A549 (cell line): ENCODE data around the gene MAP3K5. TPM values are rescaled to one million over a fixed set of nuclear protein-coding genes. Genes with fewer than 3 reads are reported as not detected.

Source experiments
- ATAC-seq, 2 experiments: fragments of 200-7000 bp in 1 of 2; fragments of >200 bp in 1 of 2; cut with Nextera tagmentation in 1 of 2; cut with Tn5 transposase in 1 of 2; 3 replicates each; pipeline versions ENCODE4 v1.8.0 to v1.9.1; 2018 to 2020; ENCODE audit warnings: mild to moderate bottlenecking in 1 of 2, moderate library complexity in 1 of 2
- CTCF ChIA-PET: fragments of 300-600 bp; sonication (Branson Sonifier 250); formaldehyde crosslinking; extraction: SDS; loops from one replicate; lab custom pipeline; 2021; ENCODE audit warnings: antibody characterized with exemption, inconsistent platforms; lab: Yijun Ruan, JAX
- POLR2A ChIA-PET: fragments of 350-600 bp; formaldehyde crosslinking; extraction: SDS; loops from one replicate; lab custom pipeline; 2021; ENCODE audit warnings: antibody characterized with exemption, inconsistent platforms; lab: Yijun Ruan, JAX
- DNase-seq, 2 experiments: peaks; one replicate each; pipeline versions ENCODE4 v3.0.0 to v3.0.0-alpha.2; 2011 to 2016; ENCODE audit warnings: low read depth in 1 of 2, low spot score in 1 of 2
- FAIRE-seq: peaks from 2 replicates; lab custom pipeline; 2011; peaks lifted over from hg19 to GRCh38; lab: Jason Lieb, UNC
- H3K27ac ChIP-seq, 2 experiments: fragments of >200 bp; sonication (Bioruptor Twin); formaldehyde crosslinking; 3 replicates each; pipeline ENCODE4 v1.5.1; 2016 to 2017
- H3K4me1 ChIP-seq: fragments of >200 bp; sonication (Bioruptor Twin); formaldehyde crosslinking; 3 replicates; pipeline ENCODE4 v1.6.1; 2016
- H3K4me2 ChIP-seq: fragments of >200 bp; sonication (Bioruptor Twin); formaldehyde crosslinking; 3 replicates; pipeline ENCODE4 v1.6.1; 2016
- H3K4me3 ChIP-seq: fragments of >200 bp; sonication (Bioruptor Twin); formaldehyde crosslinking; 3 replicates; pipeline ENCODE4 v1.5.1; 2016
- H3K9me3 ChIP-seq: fragments of >200 bp; sonication (Bioruptor Twin); formaldehyde crosslinking; 3 replicates; pipeline ENCODE4 v1.6.1; 2016
- CBX2 ChIP-seq: fragments of 200-600 bp; sonication (generic); IDR thresholded peaks from 2 replicates; pipeline ENCODE4 v1.6.1; 2016; ENCODE audit warnings: low read depth, mild to moderate bottlenecking, borderline replicate concordance
- CEBPB ChIP-seq, 2 experiments: fragments of >200 bp in 1 of 2; sonication (Bioruptor Twin) in 1 of 2; formaldehyde crosslinking in 1 of 2; IDR thresholded peaks; 2 replicates each; pipeline ENCODE4 v1.6.1; 2012 to 2016
- EHF ChIP-seq: fragments of 250-450 bp; sonication (Bioruptor Pico); IDR thresholded peaks from 2 replicates; pipeline ENCODE4 v1.5.0; 2020; ENCODE audit warnings: mild to moderate bottlenecking
- EHMT2 ChIP-seq: fragments of 200-600 bp; sonication (generic); IDR thresholded peaks from 2 replicates; pipeline ENCODE4 v1.6.1; 2016; ENCODE audit warnings: antibody characterized with exemption, low read depth, mild to moderate bottlenecking, moderate library complexity
- EP300 ChIP-seq, 2 experiments: fragments of >200 bp; sonication (Bioruptor Twin); formaldehyde crosslinking; IDR thresholded peaks; 2 replicates in 1 of 2; 3 replicates in 1 of 2; pipeline ENCODE4 v1.6.1; 2016 to 2017
- FOSB ChIP-seq: fragments of 250-450 bp; sonication (Bioruptor Pico); IDR thresholded peaks from 2 replicates; pipeline ENCODE4 v1.5.0; 2020; ENCODE audit warnings: mild to moderate bottlenecking, moderate library complexity
- FOSL2 ChIP-seq, 2 experiments: fragments of 450-650 bp in 1 of 2; fragments of >200 bp in 1 of 2; sonication (Bioruptor Twin) in 1 of 2; formaldehyde crosslinking; IDR thresholded peaks; 2 replicates each; pipeline versions ENCODE4 v1.5.0 to v1.6.1; 2016 to 2020; ENCODE audit warnings: mild to moderate bottlenecking in 1 of 2, moderate library complexity in 1 of 2
- FOXS1 ChIP-seq: fragments of 250-450 bp; sonication (Bioruptor Pico); IDR thresholded peaks from 2 replicates; pipeline ENCODE4 v1.5.0; 2020; ENCODE audit warnings: mild to moderate bottlenecking, moderate library complexity
- HEYL ChIP-seq: fragments of 250-450 bp; sonication (Bioruptor Pico); IDR thresholded peaks from 2 replicates; pipeline ENCODE4 v1.8.0; 2021; ENCODE audit warnings: mild to moderate bottlenecking, moderate library complexity
- HOXB13 ChIP-seq: fragments of 250-450 bp; sonication (Bioruptor Pico); IDR thresholded peaks from 2 replicates; pipeline ENCODE4 v1.5.0; 2020; ENCODE audit warnings: low read depth, mild to moderate bottlenecking, moderate library complexity
- HOXB5 ChIP-seq: fragments of 250-450 bp; sonication (Bioruptor Pico); IDR thresholded peaks from 2 replicates; pipeline ENCODE4 v1.5.0; 2020; ENCODE audit warnings: mild to moderate bottlenecking, moderate library complexity
- JUN ChIP-seq, 2 experiments: fragments of >200 bp; sonication (Bioruptor Twin); formaldehyde crosslinking; IDR thresholded peaks; 2 replicates in 1 of 2; 3 replicates in 1 of 2; pipeline ENCODE4 v1.6.1; 2016 to 2017
- JUNB ChIP-seq: fragments of >200 bp; sonication (Bioruptor Twin); formaldehyde crosslinking; IDR thresholded peaks from 2 replicates; pipeline ENCODE4 v1.6.1; 2016
- KDM5A ChIP-seq: fragments of 200-600 bp; sonication (generic); IDR thresholded peaks from 2 replicates; pipeline ENCODE4 v1.6.1; 2016; ENCODE audit warnings: antibody characterized with exemption, mild to moderate bottlenecking
- MAFK ChIP-seq: fragments of 450-650 bp; IDR thresholded peaks from 2 replicates; pipeline ENCODE4 v1.6.1; 2014; ENCODE audit not compliant: partially characterized antibody
- MAZ ChIP-seq: fragments of 150-350 bp; IDR thresholded peaks from 2 replicates; pipeline ENCODE4 v1.6.1; 2014; ENCODE audit warnings: antibody characterized with exemption, low read depth, low read length, borderline replicate concordance
- NFE2L2 ChIP-seq: fragments of 150-350 bp; conservative IDR thresholded peaks from 2 replicates; pipeline ENCODE4 v1.6.1; 2014; ENCODE audit warnings: low read length
- POLR2A ChIP-seq: IDR thresholded peaks from 2 replicates; pipeline ENCODE4 v1.6.1; 2012; ENCODE audit warnings: mild to moderate bottlenecking, low read length
- RAD21 ChIP-seq, 2 experiments: fragments of >200 bp in 1 of 2; sonication (Bioruptor Twin) in 1 of 2; formaldehyde crosslinking in 1 of 2; IDR thresholded peaks in 1 of 2; conservative IDR thresholded peaks in 1 of 2; 2 replicates in 1 of 2; 3 replicates in 1 of 2; pipeline ENCODE4 v1.6.1; 2012 to 2018; ENCODE audit warnings: inconsistent platforms in 1 of 2
- RARB ChIP-seq: fragments of 250-450 bp; sonication (Bioruptor Pico); IDR thresholded peaks from 2 replicates; pipeline ENCODE4 v1.8.0; 2021; ENCODE audit warnings: mild to moderate bottlenecking, moderate library complexity
- RNF2 ChIP-seq: fragments of 200-600 bp; sonication (generic); IDR thresholded peaks from 2 replicates; pipeline ENCODE4 v1.6.1; 2016; ENCODE audit warnings: low read depth, mild to moderate bottlenecking, antibody characterized with exemption, moderate library complexity, borderline replicate concordance
- SREBF2 ChIP-seq: fragments of 450-650 bp; IDR thresholded peaks from 2 replicates; pipeline ENCODE4 v1.6.1; 2014; ENCODE audit warnings: mild to moderate bottlenecking, moderate library complexity
- TP53 ChIP-seq: fragments of 250-450 bp; sonication (Bioruptor Pico); IDR thresholded peaks from 2 replicates; pipeline ENCODE4 v1.5.0; 2021; ENCODE audit warnings: mild to moderate bottlenecking, moderate library complexity
- ZC3H11A ChIP-seq: fragments of 450-650 bp; IDR thresholded peaks from 2 replicates; pipeline ENCODE4 v1.6.1; 2014; ENCODE audit warnings: antibody characterized with exemption, mild to moderate bottlenecking
- ZFP36 ChIP-seq: fragments of 450-650 bp; IDR thresholded peaks from 2 replicates; pipeline ENCODE4 v1.6.1; 2014; ENCODE audit warnings: borderline replicate concordance; ENCODE audit not compliant: partially characterized antibody
- ZSCAN20 ChIP-seq: fragments of 250-450 bp; sonication (Bioruptor Pico); IDR thresholded peaks from 2 replicates; pipeline ENCODE4 v1.8.0; 2022; ENCODE audit warnings: mild to moderate bottlenecking, moderate library complexity
- WGBS: methylation state at CpG from one replicate; pipeline ENCODE4 v1.1.6; 2017; ENCODE audit errors: missing lambda C conversion rate; 5-methylcytosine and 5-hydroxymethylcytosine counted together
- polyA plus RNA-seq, 4 experiments: library from polyadenylated mRNA; depleted of rRNA in 3 of 4; stranded (reverse); fragments of >200 nt; fragmentation: RNase III in 1 of 4; extraction: RNeasy Plus Mini Kit Qiagen cat#74134 plus additional on column Dnase treatment in 1 of 4; gene quantifications; 2 replicates in 3 of 4; 3 replicates in 1 of 4; pipeline ENCODE4 v1.2.3, GENCODE V29; 2011 to 2017
- TF ChIP-seq, protein P1 (sequence below): fragments of >200 bp; sonication (Bioruptor Twin); formaldehyde crosslinking; IDR thresholded peaks from 3 replicates; pipeline ENCODE4 v1.5.1; 2016
- TF ChIP-seq, protein P2 (sequence below): IDR thresholded peaks from 2 replicates; pipeline ENCODE4 v1.6.1; 2012; ENCODE audit warnings: low read depth, borderline replicate concordance
- TF ChIP-seq, protein P3 (sequence below): fragments of 200-600 bp; sonication (generic); IDR thresholded peaks from 2 replicates; pipeline ENCODE4 v1.6.1; 2016; ENCODE audit warnings: antibody characterized with exemption, mild to moderate bottlenecking, moderate library complexity
- TF ChIP-seq, protein P4 (sequence below): fragments of >200 bp; sonication (Bioruptor Twin); formaldehyde crosslinking; IDR thresholded peaks from 3 replicates; pipeline ENCODE4 v1.6.1; 2016
- TF ChIP-seq, protein P5 (sequence below): fragments of >200 bp; sonication (Bioruptor Twin); formaldehyde crosslinking; IDR thresholded peaks from 2 replicates; pipeline ENCODE4 v1.6.1; 2016
- TF ChIP-seq, protein P6 (sequence below): fragments of 150-350 bp; IDR thresholded peaks from 2 replicates; pipeline ENCODE4 v1.6.1; 2014; ENCODE audit warnings: low read depth, mild to moderate bottlenecking, low read length

MAP3K5 gene
- polyA plus RNA-seq, 2 of the 4 experiments (the other 2 are of a cell fraction): 2.1 to 4.1 TPM

DNA sequence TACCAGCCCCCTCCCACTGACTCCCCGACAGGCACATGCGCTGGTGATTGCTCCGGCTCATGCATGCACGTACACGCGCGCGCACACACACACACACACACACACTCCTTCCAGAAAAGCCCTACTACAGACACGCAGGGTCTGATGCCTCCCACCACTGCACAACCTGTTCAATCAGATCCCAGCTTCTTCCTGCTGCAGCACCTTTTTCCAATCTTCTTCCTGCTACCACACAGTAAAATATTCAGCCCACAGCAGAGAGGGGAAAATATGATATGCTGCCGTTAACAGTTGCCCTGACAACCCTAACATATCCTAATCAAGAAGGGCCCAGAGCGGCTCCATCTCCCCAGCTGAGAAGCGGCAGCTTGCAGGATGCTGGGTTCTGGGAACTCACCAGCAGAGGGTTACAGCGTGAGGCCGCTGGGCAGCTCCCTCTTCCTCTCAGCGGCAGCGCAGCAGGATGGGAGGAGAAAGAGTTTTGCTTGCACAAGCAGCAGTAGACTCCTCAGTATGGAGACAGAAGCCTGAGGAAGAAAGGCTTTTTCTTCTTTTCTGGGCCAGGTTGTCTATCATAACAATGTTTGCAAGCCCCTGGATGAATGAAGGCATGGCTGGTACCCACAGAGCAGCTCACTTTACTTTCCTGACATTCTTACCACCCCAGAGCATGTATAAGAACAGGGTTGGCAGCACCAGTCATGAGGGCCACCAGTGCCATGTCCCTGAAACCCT lies 265.9 kb downstream of the MAP3K5 start:
- FAIRE-seq: no peak
- peak overlapping the region; percentile 37 for H3K4me3 ChIP-seq
- POLR2A ChIA-PET: interaction anchor here (1.1 to 1.7 kb wide), 2 partner anchors 21 to 123 kb away, joined by 4 to 7 read pairs; no protein-coding TSS in a partner anchor
- H3K4me2 ChIP-seq: peak overlapping the region; percentile 81
- 0 out of 4 replicates have a peak, but pooled peaks of 1 of the 2 experiments have one; percentile 22 for TF ChIP-seq CEBPB (IDR thresholded peaks at IDR 0.05)
- no peak for TF ChIP-seq EP300 (IDR thresholded peaks at IDR 0.05)
- no peak for TF ChIP-seq RARB (CRISPR knock-in tag)
- no peak for TF ChIP-seq ZSCAN20 (CRISPR knock-in tag)
- TF ChIP-seq SREBF2: no peak
- no peak for TF ChIP-seq HEYL (CRISPR knock-in tag)
- TF ChIP-seq FOSB (CRISPR knock-in tag): no peak
- no peak for TF ChIP-seq HOXB5 (CRISPR knock-in tag)
- TF ChIP-seq EHF (CRISPR knock-in tag): no peak
- no peak for TF ChIP-seq MAZ
- TF ChIP-seq RAD21 (conservative IDR thresholded peaks at IDR 0.05 in 1 of 2, IDR thresholded peaks at IDR 0.05 in 1 of 2): no peak; a peak in 1 of 5 replicates
- no peak for TF ChIP-seq CBX2
- TF ChIP-seq, protein P1, sequence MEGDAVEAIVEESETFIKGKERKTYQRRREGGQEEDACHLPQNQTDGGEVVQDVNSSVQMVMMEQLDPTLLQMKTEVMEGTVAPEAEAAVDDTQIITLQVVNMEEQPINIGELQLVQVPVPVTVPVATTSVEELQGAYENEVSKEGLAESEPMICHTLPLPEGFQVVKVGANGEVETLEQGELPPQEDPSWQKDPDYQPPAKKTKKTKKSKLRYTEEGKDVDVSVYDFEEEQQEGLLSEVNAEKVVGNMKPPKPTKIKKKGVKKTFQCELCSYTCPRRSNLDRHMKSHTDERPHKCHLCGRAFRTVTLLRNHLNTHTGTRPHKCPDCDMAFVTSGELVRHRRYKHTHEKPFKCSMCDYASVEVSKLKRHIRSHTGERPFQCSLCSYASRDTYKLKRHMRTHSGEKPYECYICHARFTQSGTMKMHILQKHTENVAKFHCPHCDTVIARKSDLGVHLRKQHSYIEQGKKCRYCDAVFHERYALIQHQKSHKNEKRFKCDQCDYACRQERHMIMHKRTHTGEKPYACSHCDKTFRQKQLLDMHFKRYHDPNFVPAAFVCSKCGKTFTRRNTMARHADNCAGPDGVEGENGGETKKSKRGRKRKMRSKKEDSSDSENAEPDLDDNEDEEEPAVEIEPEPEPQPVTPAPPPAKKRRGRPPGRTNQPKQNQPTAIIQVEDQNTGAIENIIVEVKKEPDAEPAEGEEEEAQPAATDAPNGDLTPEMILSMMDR: peak; percentile 12; the same call in 2 of the 3 replicates
- TF ChIP-seq, protein P2, sequence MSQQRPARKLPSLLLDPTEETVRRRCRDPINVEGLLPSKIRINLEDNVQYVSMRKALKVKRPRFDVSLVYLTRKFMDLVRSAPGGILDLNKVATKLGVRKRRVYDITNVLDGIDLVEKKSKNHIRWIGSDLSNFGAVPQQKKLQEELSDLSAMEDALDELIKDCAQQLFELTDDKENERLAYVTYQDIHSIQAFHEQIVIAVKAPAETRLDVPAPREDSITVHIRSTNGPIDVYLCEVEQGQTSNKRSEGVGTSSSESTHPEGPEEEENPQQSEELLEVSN: no peak
- TF ChIP-seq, protein P3, sequence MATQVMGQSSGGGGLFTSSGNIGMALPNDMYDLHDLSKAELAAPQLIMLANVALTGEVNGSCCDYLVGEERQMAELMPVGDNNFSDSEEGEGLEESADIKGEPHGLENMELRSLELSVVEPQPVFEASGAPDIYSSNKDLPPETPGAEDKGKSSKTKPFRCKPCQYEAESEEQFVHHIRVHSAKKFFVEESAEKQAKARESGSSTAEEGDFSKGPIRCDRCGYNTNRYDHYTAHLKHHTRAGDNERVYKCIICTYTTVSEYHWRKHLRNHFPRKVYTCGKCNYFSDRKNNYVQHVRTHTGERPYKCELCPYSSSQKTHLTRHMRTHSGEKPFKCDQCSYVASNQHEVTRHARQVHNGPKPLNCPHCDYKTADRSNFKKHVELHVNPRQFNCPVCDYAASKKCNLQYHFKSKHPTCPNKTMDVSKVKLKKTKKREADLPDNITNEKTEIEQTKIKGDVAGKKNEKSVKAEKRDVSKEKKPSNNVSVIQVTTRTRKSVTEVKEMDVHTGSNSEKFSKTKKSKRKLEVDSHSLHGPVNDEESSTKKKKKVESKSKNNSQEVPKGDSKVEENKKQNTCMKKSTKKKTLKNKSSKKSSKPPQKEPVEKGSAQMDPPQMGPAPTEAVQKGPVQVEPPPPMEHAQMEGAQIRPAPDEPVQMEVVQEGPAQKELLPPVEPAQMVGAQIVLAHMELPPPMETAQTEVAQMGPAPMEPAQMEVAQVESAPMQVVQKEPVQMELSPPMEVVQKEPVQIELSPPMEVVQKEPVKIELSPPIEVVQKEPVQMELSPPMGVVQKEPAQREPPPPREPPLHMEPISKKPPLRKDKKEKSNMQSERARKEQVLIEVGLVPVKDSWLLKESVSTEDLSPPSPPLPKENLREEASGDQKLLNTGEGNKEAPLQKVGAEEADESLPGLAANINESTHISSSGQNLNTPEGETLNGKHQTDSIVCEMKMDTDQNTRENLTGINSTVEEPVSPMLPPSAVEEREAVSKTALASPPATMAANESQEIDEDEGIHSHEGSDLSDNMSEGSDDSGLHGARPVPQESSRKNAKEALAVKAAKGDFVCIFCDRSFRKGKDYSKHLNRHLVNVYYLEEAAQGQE: no peak
- TF ChIP-seq, protein P4, sequence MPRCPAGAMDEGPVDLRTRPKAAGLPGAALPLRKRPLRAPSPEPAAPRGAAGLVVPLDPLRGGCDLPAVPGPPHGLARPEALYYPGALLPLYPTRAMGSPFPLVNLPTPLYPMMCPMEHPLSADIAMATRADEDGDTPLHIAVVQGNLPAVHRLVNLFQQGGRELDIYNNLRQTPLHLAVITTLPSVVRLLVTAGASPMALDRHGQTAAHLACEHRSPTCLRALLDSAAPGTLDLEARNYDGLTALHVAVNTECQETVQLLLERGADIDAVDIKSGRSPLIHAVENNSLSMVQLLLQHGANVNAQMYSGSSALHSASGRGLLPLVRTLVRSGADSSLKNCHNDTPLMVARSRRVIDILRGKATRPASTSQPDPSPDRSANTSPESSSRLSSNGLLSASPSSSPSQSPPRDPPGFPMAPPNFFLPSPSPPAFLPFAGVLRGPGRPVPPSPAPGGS: no peak
- TF ChIP-seq ZFP36: no peak
- TF ChIP-seq JUNB: no peak
- TF ChIP-seq HOXB13 (CRISPR knock-in tag): no peak
- TF ChIP-seq MAFK: no peak
- no peak for TF ChIP-seq FOSL2 (IDR thresholded peaks at IDR 0.05)
- TF ChIP-seq FOSL2 (CRISPR knock-in tag; IDR thresholded peaks at IDR 0.05): no peak
- TF ChIP-seq KDM5A: no peak
- TF ChIP-seq, protein P5, sequence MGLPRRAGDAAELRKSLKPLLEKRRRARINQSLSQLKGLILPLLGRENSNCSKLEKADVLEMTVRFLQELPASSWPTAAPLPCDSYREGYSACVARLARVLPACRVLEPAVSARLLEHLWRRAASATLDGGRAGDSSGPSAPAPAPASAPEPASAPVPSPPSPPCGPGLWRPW: no peak
- no peak for TF ChIP-seq ZC3H11A
- no peak for TF ChIP-seq RNF2
- TF ChIP-seq POLR2A: peak; percentile 6
- TF ChIP-seq TP53 (CRISPR knock-in tag): no peak
- TF ChIP-seq JUN (IDR thresholded peaks at IDR 0.05): peak in 1 of 2 experiments; percentile 38; a peak in 1 of 5 replicates
- TF ChIP-seq, protein P6, sequence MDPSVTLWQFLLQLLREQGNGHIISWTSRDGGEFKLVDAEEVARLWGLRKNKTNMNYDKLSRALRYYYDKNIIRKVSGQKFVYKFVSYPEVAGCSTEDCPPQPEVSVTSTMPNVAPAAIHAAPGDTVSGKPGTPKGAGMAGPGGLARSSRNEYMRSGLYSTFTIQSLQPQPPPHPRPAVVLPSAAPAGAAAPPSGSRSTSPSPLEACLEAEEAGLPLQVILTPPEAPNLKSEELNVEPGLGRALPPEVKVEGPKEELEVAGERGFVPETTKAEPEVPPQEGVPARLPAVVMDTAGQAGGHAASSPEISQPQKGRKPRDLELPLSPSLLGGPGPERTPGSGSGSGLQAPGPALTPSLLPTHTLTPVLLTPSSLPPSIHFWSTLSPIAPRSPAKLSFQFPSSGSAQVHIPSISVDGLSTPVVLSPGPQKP: no peak
- TF ChIP-seq EHMT2: no peak
- TF ChIP-seq NFE2L2: no peak
- no peak for TF ChIP-seq FOXS1
- TF ChIP-seq, all 56 proteins: peak for 4
- peak; percentile 72 to 82 for DNase-seq
- peaks cover 92% of the 10 kb centered on the region for H3K4me1 ChIP-seq
- CTCF ChIA-PET: interaction anchor here (0.8 to 5.7 kb wide), 13 partner anchors 8 to 169 kb away, joined by 3 to 36 read pairs (median 3); partner anchors contain the start of gene MAP7
- 12% methylated on average over 10 of the region's 16 CpGs for WGBS
- peak overlapping the region; percentile 91 to 97 for H3K27ac ChIP-seq
- ATAC-seq: peak; percentile 88 to 93
- no peaks in the 10 kb centered on the region for H3K9me3 ChIP-seq
